HepG2 (cell line): Measurements from ENCODE around the gene SLC13A2. TPM values are rescaled to one million over a fixed set of nuclear protein-coding genes. Genes with fewer than 3 reads are reported as not detected.

Experiments used
- ATAC-seq: fragments of 200-7000 bp; cut with Tn5 transposase; 3 replicates; pipeline ENCODE4 v1.9.1; 2020; ENCODE audit warnings: mild to moderate bottlenecking, moderate library complexity
- BruUV-seq: library from RNA; stranded (reverse); fragments of 400-500 nt; replicated peaks from 2 replicates; lab custom pipeline; 2021; lab: Mats Ljungman, UMichigan
- CTCF ChIA-PET: fragments of 300-600 bp; formaldehyde crosslinking; extraction: SDS; loops from one replicate; lab custom pipeline; 2021; ENCODE audit warnings: low total read pairs, inconsistent platforms, low intra/inter-chr PET ratio; lab: Yijun Ruan, JAX
- POLR2A ChIA-PET: fragments of 350-600 bp; sonication (Branson Sonifier 250); formaldehyde crosslinking; loops from one replicate; lab custom pipeline; 2020; ENCODE audit warnings: antibody characterized with exemption, inconsistent platforms; lab: Yijun Ruan, JAX
- DNase-seq: peaks from one replicate; pipeline ENCODE4 v3.0.0-alpha.2; 2015; ENCODE audit warnings: low spot score
- FAIRE-seq: peaks from 3 replicates; lab custom pipeline; 2011; peaks lifted over from hg19 to GRCh38; lab: Jason Lieb, UNC
- H2AFZ ChIP-seq: one replicate; pipeline ENCODE4 v1.6.1; 2011; ENCODE audit warnings: low read length, inconsistent platforms
- H3K27ac ChIP-seq: fragments of 300-600 bp; 3 replicates; pipeline ENCODE4 v1.8.0; 2011; ENCODE audit warnings: mixed run types, mild to moderate bottlenecking, mixed read lengths, low read length, inconsistent platforms; ENCODE audit not compliant: insufficient read depth; ENCODE audit errors: extremely low read length
- H3K27me3 ChIP-seq, 2 experiments: fragments of 200-600 bp in 1 of 2; 2 replicates in 1 of 2; 3 replicates in 1 of 2; pipeline versions ENCODE4 v1.6.0 to v1.8.0; 2011; ENCODE audit warnings: low read length in 2 of 2, mild to moderate bottlenecking in 2 of 2, moderate library complexity in 2 of 2, inconsistent platforms in 1 of 2; ENCODE audit not compliant: insufficient read depth in 2 of 2, control insufficient read depth in 1 of 2
- H3K36me3 ChIP-seq, 2 experiments: fragments of 200-600 bp in 1 of 2; replicated peaks in 1 of 2; 2 replicates in 1 of 2; 3 replicates in 1 of 2; pipeline versions ENCODE4 v1.5.1 to v1.8.0; 2011; ENCODE audit warnings: low read length in 2 of 2, inconsistent platforms in 1 of 2; ENCODE audit not compliant: insufficient read depth in 2 of 2, control insufficient read depth in 1 of 2
- H3K4me1 ChIP-seq: 2 replicates; pipeline ENCODE4 v1.5.1; 2012; ENCODE audit warnings: low read length, inconsistent platforms; ENCODE audit not compliant: insufficient read depth
- H3K4me2 ChIP-seq: 2 replicates; pipeline ENCODE4 v1.6.0; 2011; ENCODE audit warnings: low read depth, low read length, inconsistent platforms
- H3K4me3 ChIP-seq, 3 experiments: fragments of 200-600 bp in 1 of 3; sonication (generic), shearing (Covaris generic) in 1 of 3; replicated peaks in 1 of 3; 2 replicates each; pipeline ENCODE4 v1.5.1; 2011 to 2016; ENCODE audit warnings: low read length in 3 of 3, inconsistent platforms in 2 of 3, low read depth in 2 of 3, mild to moderate bottlenecking in 2 of 3, control low read depth in 1 of 3, mixed read lengths in 1 of 3; ENCODE audit not compliant: insufficient read depth in 1 of 3
- H3K79me2 ChIP-seq: one replicate; pipeline ENCODE4 v1.6.1; 2011; ENCODE audit warnings: low read length, inconsistent platforms; ENCODE audit not compliant: insufficient read depth
- H3K9ac ChIP-seq: 2 replicates; pipeline ENCODE4 v1.6.0; 2011; ENCODE audit warnings: mild to moderate bottlenecking, low read depth, low read length, inconsistent platforms; ENCODE audit not compliant: insufficient read depth
- H3K9me3 ChIP-seq: 2 replicates; pipeline ENCODE4 v1.5.1; 2012; ENCODE audit warnings: mild to moderate bottlenecking, low read length
- H4K20me1 ChIP-seq: 2 replicates; pipeline ENCODE4 v1.6.0; 2011; ENCODE audit warnings: inconsistent platforms, mild to moderate bottlenecking, low read length, moderate library complexity; ENCODE audit not compliant: insufficient read depth
- FOSL2 ChIP-seq: sonication (generic); formaldehyde crosslinking; IDR thresholded peaks from 2 replicates; pipeline ENCODE4 v1.4.0; 2020; ENCODE audit warnings: missing genetic modification reagents
- MAFK ChIP-seq, 2 experiments: IDR thresholded peaks in 1 of 2; conservative IDR thresholded peaks in 1 of 2; 2 replicates each; pipeline ENCODE4 v1.6.1; 2011; ENCODE audit warnings: improper control_type of control experiment in 2 of 2, low read length in 2 of 2
- ZNF263 ChIP-seq: sonication (generic); formaldehyde crosslinking; IDR thresholded peaks from 2 replicates; pipeline ENCODE4 v1.4.0; 2020; ENCODE audit warnings: missing genetic modification reagents
- ZNF282 ChIP-seq: fragments of 450-650 bp; IDR thresholded peaks from 2 replicates; pipeline ENCODE4 v1.6.1; 2018; ENCODE audit not compliant: partially characterized antibody
- WGBS: methylation state at CpG from one replicate; pipeline ENCODE4 v1.1.6; 2017; ENCODE audit warnings: low lambda C conversion rate; 5-methylcytosine and 5-hydroxymethylcytosine counted together
- in situ Hi-C: cut with HindIII; loops from 2 replicates; pipeline ENCODE4 v1.10.0; 2017; ENCODE audit warnings: low pct_unique_long_range_greater_than_20kb; ENCODE audit not compliant: extremely low pct_ligation_motif_present
- intact Hi-C: fragments of 100-400 bp; cut with micrococcal nuclease; formaldehyde crosslinking; loops from one replicate; pipeline ENCODE4 v1.10.0; 2022; ENCODE audit not compliant: unreplicated experiment
- polyA plus RNA-seq, 8 experiments: library from polyadenylated mRNA; depleted of rRNA in 3 of 8; stranded (reverse) in 7 of 8; unstranded in 1 of 8; fragments of >200 nt; fragmentation: Illumina TruSeq in 4 of 8; extraction: Trizol in 4 of 8; gene quantifications; 2 replicates each; pipeline versions ENCODE4 v1.2.1 to v1.2.3, GENCODE V29; 2011 to 2016; ENCODE audit warnings: low read depth in 4 of 8, missing spikeins in 1 of 8, mixed read lengths in 1 of 8; ENCODE audit not compliant: insufficient read depth in 1 of 8
- total RNA-seq, 5 experiments: library from RNA; depleted of rRNA; stranded (reverse); fragments of >200 nt; fragmentation: Illumina TruSeq; extraction: Trizol; gene quantifications; 2 replicates each; pipeline ENCODE4 v1.2.3, GENCODE V29; 2016; ENCODE audit warnings: low read depth in 1 of 5
- TF ChIP-seq, protein P1 (sequence below): sonication (generic); formaldehyde crosslinking; IDR thresholded peaks from 2 replicates; pipeline ENCODE4 v1.4.0; 2020; ENCODE audit warnings: missing genetic modification reagents
- TF ChIP-seq, protein P2 (sequence below), 2 experiments: fragments of 450-650 bp in 1 of 2; sonication (generic) in 1 of 2; formaldehyde crosslinking in 1 of 2; IDR thresholded peaks; 2 replicates each; pipeline versions ENCODE4 v1.6.1 to v1.8.0; 2016 to 2022; ENCODE audit warnings: antibody characterized with exemption in 1 of 2, mild to moderate bottlenecking in 1 of 2, missing genetic modification reagents in 1 of 2

Gene SLC13A2
- total and polyA plus RNA-seq, 2 of the 13 experiments (the other 11 are each of a cell fraction or from before 2014, with no cell fraction given), result 0.07 TPM; not detected in 1

DNA sequence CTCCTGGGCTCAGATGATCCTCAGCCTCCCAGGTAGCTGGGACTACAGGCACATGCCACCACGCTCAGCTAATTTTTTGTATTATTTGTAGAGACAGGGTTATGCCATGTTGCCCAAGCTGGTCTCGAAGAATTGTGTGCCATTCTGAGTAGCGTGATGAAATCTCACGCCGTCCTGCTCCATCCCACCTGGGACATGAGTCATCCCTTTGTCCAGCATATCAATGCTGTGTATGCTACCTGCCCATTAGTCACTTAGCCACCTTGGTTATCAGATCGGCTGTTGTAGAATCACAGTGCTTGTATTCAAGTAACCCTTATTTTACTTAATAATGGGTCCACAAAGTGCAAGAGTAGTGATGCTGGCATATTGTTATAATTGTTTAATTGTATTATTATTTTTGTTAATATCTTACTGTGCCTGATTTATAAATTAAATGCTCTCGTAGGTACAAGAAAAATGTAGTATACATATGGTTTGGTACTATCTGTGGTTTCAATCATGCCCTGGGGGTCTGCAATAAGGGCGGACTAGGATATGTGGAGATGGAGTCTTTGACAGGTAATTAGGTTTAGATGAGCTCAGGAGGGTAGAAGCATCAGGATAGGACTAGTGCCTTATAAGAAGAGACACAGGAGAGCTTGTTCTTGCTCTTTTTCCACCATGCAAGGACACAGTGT is 26.6 kb upstream of the SLC13A2 start:
- DNase-seq (no peak), FAIRE-seq (no peak), ATAC-seq (no peak)
- Histone ChIP-seq H3K4me1 (no peaks in the 10 kb centered on the region), H3K4me2 (no peak overlapping the region), H3K36me3 (no peaks in the 10 kb centered on the region), H3K9ac (no peak overlapping the region), H3K27me3 (no peaks in the 10 kb centered on the region; a peak in 1 of 5 replicates), H3K79me2 (no peaks in the 10 kb centered on the region), H3K27ac (no peak overlapping the region), H2AFZ (no peak overlapping the region), H3K4me3 (no peak overlapping the region), H3K9me3 (no peaks in the 10 kb centered on the region), H4K20me1 (no peaks in the 10 kb centered on the region)
- WGBS, result 25% methylated on average over 8 of the region's 8 CpGs
- ChIA-PET CTCF (no interaction called here), POLR2A (interaction anchor here (0.6 kb wide), 1 partner anchor 485 kb away, joined by 3 read pairs; no protein-coding TSS in a partner anchor)
- TF ChIP-seq ZNF282, result no peak
- peak; percentile 70 for TF ChIP-seq FOSL2
- in situ Hi-C loops (no loop called here), intact Hi-C loops (no loop called here)
- no TSS peak for BruUV-seq

DNA sequence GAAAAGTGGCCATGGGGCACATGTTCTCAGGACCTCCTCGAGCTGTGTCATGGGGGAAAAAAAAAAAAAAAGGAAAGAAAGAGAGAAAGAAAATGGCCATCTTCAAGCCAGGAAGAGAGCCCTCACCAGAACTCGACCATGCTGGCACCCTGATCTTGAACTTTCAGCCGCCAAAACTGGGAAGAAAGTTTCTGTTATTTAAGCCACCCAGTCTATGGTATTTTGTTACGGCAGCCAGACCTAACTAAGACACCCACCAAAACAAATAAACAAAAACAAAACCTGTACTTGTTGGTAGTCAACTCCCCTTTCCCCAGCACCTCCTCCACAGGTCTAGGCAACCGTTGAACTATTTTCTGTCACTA is 26.1 kb upstream of the SLC13A2 start:
- BruUV-seq, result no TSS peak
- H4K20me1 ChIP-seq, result no peaks in the 10 kb centered on the region
- H3K79me2 ChIP-seq, result no peaks in the 10 kb centered on the region
- no peak overlapping the region for H2AFZ ChIP-seq
- H3K9me3 ChIP-seq, result no peaks in the 10 kb centered on the region
- intact Hi-C loops, result no loop called here
- 13% methylated on average over 4 of the region's 5 CpGs for WGBS
- ChIA-PET CTCF (no interaction called here), POLR2A (interaction anchor here (0.6 kb wide), 1 partner anchor 485 kb away, joined by 3 read pairs; no protein-coding TSS in a partner anchor)
- no peak for ATAC-seq
- FAIRE-seq, result no peak
- no peak overlapping the region for H3K27ac ChIP-seq
- H3K4me3 ChIP-seq, result no peak overlapping the region
- H3K4me1 ChIP-seq, result no peaks in the 10 kb centered on the region
- DNase-seq, result no peak
- H3K4me2 ChIP-seq, result no peak overlapping the region
- H3K9ac ChIP-seq, result no peak overlapping the region
- in situ Hi-C loops, result no loop called here
- no peaks in the 10 kb centered on the region; a peak in 1 of 5 replicates for H3K27me3 ChIP-seq
- H3K36me3 ChIP-seq, result no peaks in the 10 kb centered on the region
- TF ChIP-seq MAFK (conservative IDR thresholded peaks at IDR 0.05 in 1 of 2, IDR thresholded peaks at IDR 0.05 in 1 of 2; ENCODE audit: low read length in 2 of 2) (no peak), ZNF263 (CRISPR knock-in tag) (no peak)
- TF ChIP-seq, protein P1, sequence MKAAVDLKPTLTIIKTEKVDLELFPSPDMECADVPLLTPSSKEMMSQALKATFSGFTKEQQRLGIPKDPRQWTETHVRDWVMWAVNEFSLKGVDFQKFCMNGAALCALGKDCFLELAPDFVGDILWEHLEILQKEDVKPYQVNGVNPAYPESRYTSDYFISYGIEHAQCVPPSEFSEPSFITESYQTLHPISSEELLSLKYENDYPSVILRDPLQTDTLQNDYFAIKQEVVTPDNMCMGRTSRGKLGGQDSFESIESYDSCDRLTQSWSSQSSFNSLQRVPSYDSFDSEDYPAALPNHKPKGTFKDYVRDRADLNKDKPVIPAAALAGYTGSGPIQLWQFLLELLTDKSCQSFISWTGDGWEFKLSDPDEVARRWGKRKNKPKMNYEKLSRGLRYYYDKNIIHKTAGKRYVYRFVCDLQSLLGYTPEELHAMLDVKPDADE, result no peak
- TF ChIP-seq, protein P2, sequence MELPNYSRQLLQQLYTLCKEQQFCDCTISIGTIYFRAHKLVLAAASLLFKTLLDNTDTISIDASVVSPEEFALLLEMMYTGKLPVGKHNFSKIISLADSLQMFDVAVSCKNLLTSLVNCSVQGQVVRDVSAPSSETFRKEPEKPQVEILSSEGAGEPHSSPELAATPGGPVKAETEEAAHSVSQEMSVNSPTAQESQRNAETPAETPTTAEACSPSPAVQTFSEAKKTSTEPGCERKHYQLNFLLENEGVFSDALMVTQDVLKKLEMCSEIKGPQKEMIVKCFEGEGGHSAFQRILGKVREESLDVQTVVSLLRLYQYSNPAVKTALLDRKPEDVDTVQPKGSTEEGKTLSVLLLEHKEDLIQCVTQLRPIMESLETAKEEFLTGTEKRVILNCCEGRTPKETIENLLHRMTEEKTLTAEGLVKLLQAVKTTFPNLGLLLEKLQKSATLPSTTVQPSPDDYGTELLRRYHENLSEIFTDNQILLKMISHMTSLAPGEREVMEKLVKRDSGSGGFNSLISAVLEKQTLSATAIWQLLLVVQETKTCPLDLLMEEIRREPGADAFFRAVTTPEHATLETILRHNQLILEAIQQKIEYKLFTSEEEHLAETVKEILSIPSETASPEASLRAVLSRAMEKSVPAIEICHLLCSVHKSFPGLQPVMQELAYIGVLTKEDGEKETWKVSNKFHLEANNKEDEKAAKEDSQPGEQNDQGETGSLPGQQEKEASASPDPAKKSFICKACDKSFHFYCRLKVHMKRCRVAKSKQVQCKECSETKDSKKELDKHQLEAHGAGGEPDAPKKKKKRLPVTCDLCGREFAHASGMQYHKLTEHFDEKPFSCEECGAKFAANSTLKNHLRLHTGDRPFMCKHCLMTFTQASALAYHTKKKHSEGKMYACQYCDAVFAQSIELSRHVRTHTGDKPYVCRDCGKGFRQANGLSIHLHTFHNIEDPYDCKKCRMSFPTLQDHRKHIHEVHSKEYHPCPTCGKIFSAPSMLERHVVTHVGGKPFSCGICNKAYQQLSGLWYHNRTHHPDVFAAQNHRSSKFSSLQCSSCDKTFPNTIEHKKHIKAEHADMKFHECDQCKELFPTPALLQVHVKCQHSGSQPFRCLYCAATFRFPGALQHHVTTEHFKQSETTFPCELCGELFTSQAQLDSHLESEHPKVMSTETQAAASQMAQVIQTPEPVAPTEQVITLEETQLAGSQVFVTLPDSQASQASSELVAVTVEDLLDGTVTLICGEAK (IDR thresholded peaks at IDR 0.05), result no peak
- TF ChIP-seq, protein P2 (CRISPR knock-in tag; IDR thresholded peaks at IDR 0.05), result no peak
